Suprapubic skin (tissue), 4 donors: ENCODE results near the gene SORCS2. TPM values are rescaled to one million over a fixed set of nuclear protein-coding genes. Genes with fewer than 3 reads are reported as not detected.

Source experiments
- DNase-seq, 2 donors: peaks; one replicate each; pipeline ENCODE4 v3.0.0-alpha.2; 2019; ENCODE audit warnings: low spot score in 2 of 2
- H3K27ac ChIP-seq: fragments of 200-600 bp; sonication (generic); one replicate; pipeline ENCODE4 v1.5.1; 2019
- H3K27me3 ChIP-seq: fragments of 200-600 bp; sonication (generic); one replicate; pipeline ENCODE4 v1.5.1; 2019
- H3K36me3 ChIP-seq: fragments of 200-600 bp; sonication (generic); one replicate; pipeline ENCODE4 v1.5.1; 2019
- H3K4me1 ChIP-seq: fragments of 200-600 bp; sonication (generic); one replicate; pipeline ENCODE4 v1.5.1; 2019
- H3K4me3 ChIP-seq: fragments of 200-600 bp; sonication (generic); one replicate; pipeline ENCODE4 v1.5.1; 2019; ENCODE audit warnings: mild to moderate bottlenecking
- H3K9me3 ChIP-seq: fragments of 200-600 bp; sonication (generic); one replicate; pipeline ENCODE4 v1.5.1; 2019
- EP300 ChIP-seq: sonication (generic); formaldehyde crosslinking; IDR thresholded peaks from one replicate; pipeline ENCODE4 v1.6.1; 2017; ENCODE audit warnings: antibody characterized with exemption
- POLR2A ChIP-seq, 2 donors: fragments of 450-650 bp; IDR thresholded peaks; one replicate each; pipeline ENCODE4 v1.6.1; 2017; ENCODE audit warnings: antibody characterized with exemption in 2 of 2, mild to moderate bottlenecking in 2 of 2, moderate library complexity in 2 of 2
- POLR2AphosphoS5 ChIP-seq, 3 donors: sonication (generic); formaldehyde crosslinking; IDR thresholded peaks; one replicate each; pipeline ENCODE4 v1.6.1; 2017; ENCODE audit warnings: antibody characterized with exemption in 3 of 3
- WGBS: methylation state at CpG from one replicate; pipeline ENCODE4 v1.1.5; 2018; 5-methylcytosine and 5-hydroxymethylcytosine counted together
- total RNA-seq, 4 donors: library from RNA; depleted of rRNA; stranded (reverse); fragments of >200 nt; gene quantifications; one replicate each; pipeline ENCODE4 v1.1.0, GENCODE V29; 2016
- TF ChIP-seq, protein P1 (sequence below), 2 donors: fragments of 200-600 bp in 1 of 2; fragments of 450-650 bp in 1 of 2; sonication (generic) in 1 of 2; IDR thresholded peaks; one replicate each; pipeline ENCODE4 v1.5.1; 2016 to 2019; ENCODE audit warnings: antibody characterized with exemption in 2 of 2, mild to moderate bottlenecking in 1 of 2, moderate library complexity in 1 of 2

SORCS2 gene
- total RNA-seq, 4 donors from 2014 or later, result 0.94 to 4.6 (median 1.3) TPM

DNA sequence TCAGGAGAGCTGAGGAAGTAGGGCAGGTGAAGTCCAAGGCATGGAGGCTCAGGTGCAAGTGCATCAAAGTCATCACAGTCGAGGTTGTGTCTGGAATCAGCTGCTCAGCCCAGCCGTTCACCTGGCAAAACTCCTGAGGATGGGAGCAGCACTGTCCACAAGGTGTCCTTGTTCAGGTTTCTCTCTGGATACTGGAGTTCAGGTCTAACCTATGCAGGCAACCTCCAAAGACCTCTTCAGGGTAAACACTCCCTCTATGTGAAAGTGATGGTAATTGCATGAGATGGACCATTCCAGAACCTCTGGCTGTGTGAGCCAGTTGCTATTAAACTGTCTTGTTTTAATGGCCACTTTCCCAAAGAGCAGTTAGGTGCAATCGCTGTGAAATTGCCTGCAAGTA is 362.6 kb downstream of the SORCS2 start:
- 80% methylated on average over 1 of the region's 3 CpGs for WGBS
- TF ChIP-seq POLR2AphosphoS5 (IDR thresholded peaks at IDR 0.05) (no peak), EP300 (no peak), POLR2A (IDR thresholded peaks at IDR 0.05) (no peak)
- TF ChIP-seq, protein P1, sequence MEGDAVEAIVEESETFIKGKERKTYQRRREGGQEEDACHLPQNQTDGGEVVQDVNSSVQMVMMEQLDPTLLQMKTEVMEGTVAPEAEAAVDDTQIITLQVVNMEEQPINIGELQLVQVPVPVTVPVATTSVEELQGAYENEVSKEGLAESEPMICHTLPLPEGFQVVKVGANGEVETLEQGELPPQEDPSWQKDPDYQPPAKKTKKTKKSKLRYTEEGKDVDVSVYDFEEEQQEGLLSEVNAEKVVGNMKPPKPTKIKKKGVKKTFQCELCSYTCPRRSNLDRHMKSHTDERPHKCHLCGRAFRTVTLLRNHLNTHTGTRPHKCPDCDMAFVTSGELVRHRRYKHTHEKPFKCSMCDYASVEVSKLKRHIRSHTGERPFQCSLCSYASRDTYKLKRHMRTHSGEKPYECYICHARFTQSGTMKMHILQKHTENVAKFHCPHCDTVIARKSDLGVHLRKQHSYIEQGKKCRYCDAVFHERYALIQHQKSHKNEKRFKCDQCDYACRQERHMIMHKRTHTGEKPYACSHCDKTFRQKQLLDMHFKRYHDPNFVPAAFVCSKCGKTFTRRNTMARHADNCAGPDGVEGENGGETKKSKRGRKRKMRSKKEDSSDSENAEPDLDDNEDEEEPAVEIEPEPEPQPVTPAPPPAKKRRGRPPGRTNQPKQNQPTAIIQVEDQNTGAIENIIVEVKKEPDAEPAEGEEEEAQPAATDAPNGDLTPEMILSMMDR (IDR thresholded peaks at IDR 0.05), result no peak
- no peak for DNase-seq
- H3K9me3 ChIP-seq, result peaks cover 3% of the 10 kb centered on the region
- no peak overlapping the region for H3K4me3 ChIP-seq
- H3K4me1 ChIP-seq, result no peaks in the 10 kb centered on the region
- H3K27ac ChIP-seq, result no peak overlapping the region
- no peaks in the 10 kb centered on the region for H3K27me3 ChIP-seq
- H3K36me3 ChIP-seq, result no peaks in the 10 kb centered on the region

DNA sequence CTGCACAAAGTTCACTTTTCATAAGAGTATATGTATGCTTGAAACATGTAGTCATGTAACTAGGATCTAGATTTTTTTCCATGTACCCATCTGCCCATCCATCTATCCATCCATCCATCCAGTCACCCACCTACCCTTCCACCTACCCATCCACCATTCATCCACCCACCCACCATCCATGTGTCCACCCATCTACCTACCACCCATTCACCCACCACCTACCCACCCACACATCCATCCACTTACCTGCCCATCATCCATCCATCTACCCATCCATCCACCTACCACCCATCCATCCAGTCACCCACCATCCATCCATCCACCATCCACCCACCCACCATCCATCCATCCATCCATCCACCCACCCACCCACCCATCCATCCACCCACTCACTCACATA is 364.2 kb downstream of the SORCS2 start:
- DNase-seq, result no peak
- H3K9me3 ChIP-seq, result peaks cover 3% of the 10 kb centered on the region
- H3K36me3 ChIP-seq, result no peaks in the 10 kb centered on the region
- H3K4me3 ChIP-seq, result no peak overlapping the region
- H3K27ac ChIP-seq, result no peak overlapping the region
- TF ChIP-seq EP300, result no peak
- no peak for TF ChIP-seq POLR2A (IDR thresholded peaks at IDR 0.05)
- TF ChIP-seq, protein P1 (IDR thresholded peaks at IDR 0.05), result no peak
- no peak for TF ChIP-seq POLR2AphosphoS5 (IDR thresholded peaks at IDR 0.05)
- H3K27me3 ChIP-seq, result no peaks in the 10 kb centered on the region
- no peaks in the 10 kb centered on the region for H3K4me1 ChIP-seq

DNA sequence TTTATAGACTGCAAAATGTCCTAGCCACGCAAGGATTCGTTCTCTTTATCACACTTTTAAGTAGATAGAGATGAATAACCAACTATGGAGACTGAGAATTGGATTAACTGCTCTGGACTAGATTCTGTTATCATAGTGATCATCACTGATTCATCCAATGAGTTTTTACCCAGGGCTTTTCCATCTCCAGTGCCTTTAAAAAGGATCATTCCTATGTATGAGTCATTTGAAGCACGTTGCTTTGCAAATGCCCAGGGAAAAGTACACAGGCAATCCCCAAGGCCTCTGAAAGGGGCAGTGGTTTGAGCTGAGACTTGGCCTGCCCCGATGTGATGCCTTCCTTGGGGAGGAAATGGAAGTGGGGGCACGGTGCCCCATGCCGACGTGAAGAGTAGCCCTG is 365.1 kb downstream of the SORCS2 start:
- H3K9me3 ChIP-seq, result peaks cover 3% of the 10 kb centered on the region

DNA sequence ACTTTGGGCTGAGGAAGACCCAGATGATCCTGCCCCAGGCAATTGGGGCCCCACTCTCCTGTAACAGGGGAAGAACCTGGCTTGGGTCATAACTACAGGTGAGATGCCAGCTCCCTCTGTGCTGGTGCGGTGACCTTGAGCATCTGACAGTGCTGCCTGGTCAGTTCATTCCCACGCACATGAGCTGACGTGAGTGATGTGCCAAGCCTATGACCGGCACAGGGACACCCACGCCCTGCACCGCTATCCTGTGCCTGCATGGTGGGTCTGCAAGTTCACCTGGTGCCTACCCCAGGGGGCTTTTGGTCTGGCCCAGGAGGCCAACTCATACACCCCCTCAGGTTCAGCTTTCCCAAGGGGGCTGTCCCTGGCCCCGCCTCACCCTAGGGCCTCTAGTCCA is 366.1 kb downstream of the SORCS2 start:
- 88% methylated on average over 1 of the region's 7 CpGs for WGBS

More for the DNA sequence above, 365.1 kb downstream of the SORCS2 start:
- Histone ChIP-seq H3K4me3 (no peak overlapping the region), H3K27ac (no peak overlapping the region), H3K36me3 (no peaks in the 10 kb centered on the region), H3K4me1 (no peaks in the 10 kb centered on the region), H3K27me3 (no peaks in the 10 kb centered on the region)
- TF ChIP-seq POLR2AphosphoS5 (IDR thresholded peaks at IDR 0.05) (no peak), EP300 (no peak), POLR2A (IDR thresholded peaks at IDR 0.05) (no peak)
- TF ChIP-seq, protein P1 (IDR thresholded peaks at IDR 0.05), result no peak
- 58% methylated on average over 7 of the region's 7 CpGs for WGBS
- no peak for DNase-seq

DNA sequence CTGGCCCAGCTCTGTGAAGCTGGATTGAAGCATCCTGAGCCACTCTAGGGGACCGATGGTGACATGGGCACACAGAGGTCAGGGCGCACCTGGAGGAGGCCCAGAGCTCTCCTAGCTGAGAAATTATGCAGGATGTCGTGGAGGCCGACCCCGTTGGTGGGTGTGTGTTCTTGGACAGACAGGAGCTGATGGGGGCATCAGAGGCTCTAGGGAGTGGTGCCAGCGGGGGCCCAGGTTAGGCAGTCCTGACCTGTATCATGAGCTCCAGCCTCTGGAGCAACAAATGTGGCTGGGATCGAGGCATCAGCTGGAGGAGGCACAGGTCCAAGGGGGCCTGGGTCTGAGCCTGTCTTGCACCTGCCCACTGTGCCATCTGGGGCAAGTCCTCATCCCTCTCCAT is 367.0 kb downstream of the SORCS2 start:
- Histone ChIP-seq H3K4me3 (no peak overlapping the region), H3K4me1 (no peaks in the 10 kb centered on the region), H3K36me3 (no peaks in the 10 kb centered on the region), H3K27ac (no peak overlapping the region), H3K9me3 (no peaks in the 10 kb centered on the region), H3K27me3 (no peaks in the 10 kb centered on the region)
- 90% methylated on average over 7 of the region's 7 CpGs for WGBS
- DNase-seq, result no peak
- no peak for TF ChIP-seq POLR2AphosphoS5 (IDR thresholded peaks at IDR 0.05)
- TF ChIP-seq, protein P1 (IDR thresholded peaks at IDR 0.05), result no peak
- no peak for TF ChIP-seq EP300
- TF ChIP-seq POLR2A (IDR thresholded peaks at IDR 0.05), result no peak

More for the DNA sequence above, 366.1 kb downstream of the SORCS2 start:
- TF ChIP-seq, protein P1 (IDR thresholded peaks at IDR 0.05), result no peak
- no peak for TF ChIP-seq EP300
- no peak for TF ChIP-seq POLR2AphosphoS5 (IDR thresholded peaks at IDR 0.05)
- no peak for TF ChIP-seq POLR2A (IDR thresholded peaks at IDR 0.05)
- Histone ChIP-seq H3K9me3 (peaks cover 1% of the 10 kb centered on the region), H3K4me1 (no peaks in the 10 kb centered on the region), H3K27me3 (no peaks in the 10 kb centered on the region), H3K27ac (no peak overlapping the region), H3K36me3 (no peaks in the 10 kb centered on the region), H3K4me3 (no peak overlapping the region)
- DNase-seq, result no peak
